Measurements from ENCODE around the gene AMN.

DNA sequence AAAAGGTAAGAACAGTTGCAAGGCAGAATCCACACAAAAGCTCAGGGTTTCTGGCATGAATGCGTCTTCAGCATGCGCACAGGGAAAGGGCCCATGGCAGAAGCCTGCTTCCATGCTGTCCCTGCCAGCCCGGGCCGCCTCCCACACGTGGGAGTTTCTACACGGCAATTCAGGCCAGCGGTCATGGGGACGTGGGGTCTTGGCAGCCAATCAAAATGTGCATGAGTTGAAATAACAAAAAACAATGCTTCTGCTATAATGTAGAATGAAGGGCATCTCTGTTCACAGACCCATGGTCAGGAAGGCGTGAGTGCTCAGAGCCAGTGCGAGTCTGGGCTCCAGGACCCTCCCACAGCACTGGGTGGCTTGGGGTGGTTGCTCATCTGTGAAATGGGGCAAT, 28.6 kb downstream of the AMN start:
- TF ChIP-seq, protein P1, sequence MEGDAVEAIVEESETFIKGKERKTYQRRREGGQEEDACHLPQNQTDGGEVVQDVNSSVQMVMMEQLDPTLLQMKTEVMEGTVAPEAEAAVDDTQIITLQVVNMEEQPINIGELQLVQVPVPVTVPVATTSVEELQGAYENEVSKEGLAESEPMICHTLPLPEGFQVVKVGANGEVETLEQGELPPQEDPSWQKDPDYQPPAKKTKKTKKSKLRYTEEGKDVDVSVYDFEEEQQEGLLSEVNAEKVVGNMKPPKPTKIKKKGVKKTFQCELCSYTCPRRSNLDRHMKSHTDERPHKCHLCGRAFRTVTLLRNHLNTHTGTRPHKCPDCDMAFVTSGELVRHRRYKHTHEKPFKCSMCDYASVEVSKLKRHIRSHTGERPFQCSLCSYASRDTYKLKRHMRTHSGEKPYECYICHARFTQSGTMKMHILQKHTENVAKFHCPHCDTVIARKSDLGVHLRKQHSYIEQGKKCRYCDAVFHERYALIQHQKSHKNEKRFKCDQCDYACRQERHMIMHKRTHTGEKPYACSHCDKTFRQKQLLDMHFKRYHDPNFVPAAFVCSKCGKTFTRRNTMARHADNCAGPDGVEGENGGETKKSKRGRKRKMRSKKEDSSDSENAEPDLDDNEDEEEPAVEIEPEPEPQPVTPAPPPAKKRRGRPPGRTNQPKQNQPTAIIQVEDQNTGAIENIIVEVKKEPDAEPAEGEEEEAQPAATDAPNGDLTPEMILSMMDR (IDR thresholded peaks at IDR 0.05), result no peak
- TF ChIP-seq POLR2A (IDR thresholded peaks at IDR 0.05), result no peak

Data from breast epithelium (tissue), 3 donors.